Measurements from ENCODE around the gene CLEC14A.

CLEC14A gene

DNA sequence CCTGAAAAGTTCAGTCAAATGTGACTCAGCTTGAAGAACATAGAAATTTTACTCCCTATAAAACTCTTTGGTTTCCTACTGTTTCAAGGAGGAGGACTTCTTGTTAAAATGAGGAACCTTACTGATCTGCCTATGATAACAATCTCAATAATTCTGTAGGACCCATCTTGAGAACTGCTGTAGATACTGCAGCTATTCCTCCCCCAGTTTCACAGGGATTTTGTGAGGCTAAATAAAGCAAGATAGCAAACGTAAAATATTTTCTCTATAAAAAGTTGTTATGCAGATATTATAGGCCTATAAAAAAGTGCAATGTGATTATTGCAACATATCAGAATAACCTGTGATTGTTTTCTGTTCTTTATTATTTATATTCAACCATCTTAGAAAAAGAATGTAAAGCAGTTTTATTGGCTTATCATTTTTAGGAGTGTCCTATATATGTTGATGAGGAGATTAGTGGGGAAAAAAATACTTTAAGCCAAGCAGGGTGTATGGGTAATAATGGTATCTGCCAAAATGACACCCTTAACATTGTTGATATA lies 12.1 kb downstream of the CLEC14A start:
- DNase-seq, result no peak

- DNase-seq, result no peak
Measured at GRCh38 chr14:38238878-38239277, 17.0 kb downstream of the CLEC14A start.

- DNase-seq, result no peak
Measured at GRCh38 chr14:38238332-38238731, 17.6 kb downstream of the CLEC14A start.

GRCh38 chr14:38233218-38233617 lies 22.7 kb downstream of the CLEC14A start:
- DNase-seq, result no peak

DNA sequence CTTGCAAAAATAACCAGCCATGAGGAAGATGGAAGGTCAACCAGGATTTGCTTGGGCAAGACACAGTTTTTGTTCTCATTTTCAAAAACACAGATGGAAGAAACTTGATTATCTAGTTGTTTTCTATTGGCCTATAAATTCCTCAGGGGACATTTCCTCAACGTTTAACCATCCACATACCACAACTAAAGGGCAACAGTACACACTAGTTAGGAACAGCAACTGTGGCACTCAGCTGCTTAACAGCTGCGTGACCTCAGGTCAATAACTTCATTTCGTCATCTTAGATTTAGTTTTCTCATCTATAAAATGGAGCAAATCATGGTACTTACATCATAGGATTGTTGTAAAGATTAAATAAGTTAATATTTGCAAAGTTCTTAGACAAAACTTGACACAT lies 29.5 kb downstream of the CLEC14A start:
- no peak for DNase-seq

DNA sequence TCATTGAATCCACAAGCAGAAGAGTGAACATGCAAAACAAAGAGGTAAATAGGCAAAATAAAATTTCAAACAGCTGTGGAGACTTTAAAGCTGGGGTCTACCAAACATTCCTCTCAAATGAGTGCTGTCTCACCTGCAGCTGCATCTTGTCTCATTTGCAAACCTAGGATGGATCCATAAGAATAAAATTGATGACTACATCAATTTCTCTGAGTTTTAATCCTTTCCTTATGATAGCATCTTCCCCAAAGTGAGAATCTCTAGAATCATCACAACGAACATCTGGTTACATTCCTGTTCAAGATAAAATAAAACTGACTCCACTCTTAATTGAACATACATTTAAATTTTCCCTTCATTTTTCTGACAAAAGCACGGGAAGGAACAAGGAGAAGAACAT lies 29.9 kb downstream of the CLEC14A start:
- no peak for DNase-seq

GRCh38 chr14:38224338-38224737 lies 31.6 kb downstream of the CLEC14A start:
- no peak for DNase-seq

GRCh38 chr14:38221077-38221476 lies 34.8 kb downstream of the CLEC14A start:
- DNase-seq, result no peak

DNA sequence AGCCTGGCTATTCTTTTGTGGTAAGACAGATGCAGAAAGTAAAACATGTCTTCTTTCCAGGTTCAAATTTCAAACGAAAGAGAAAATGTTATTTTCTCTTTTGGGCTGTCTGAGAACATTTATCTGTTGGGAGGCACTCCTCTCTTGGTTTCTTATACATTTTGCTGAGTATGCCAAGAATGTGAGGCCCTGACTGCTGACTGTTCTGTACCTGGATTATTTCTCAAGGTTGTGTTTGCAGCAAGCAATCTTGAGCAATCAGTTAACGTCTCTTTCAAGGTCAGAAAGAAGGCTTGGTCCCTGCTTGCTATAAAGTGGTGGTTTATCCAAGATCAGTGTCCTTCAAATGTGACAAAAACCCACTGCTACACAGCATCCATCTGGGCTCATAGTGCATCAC lies 38.3 kb downstream of the CLEC14A start:
- no peak for DNase-seq

DNA sequence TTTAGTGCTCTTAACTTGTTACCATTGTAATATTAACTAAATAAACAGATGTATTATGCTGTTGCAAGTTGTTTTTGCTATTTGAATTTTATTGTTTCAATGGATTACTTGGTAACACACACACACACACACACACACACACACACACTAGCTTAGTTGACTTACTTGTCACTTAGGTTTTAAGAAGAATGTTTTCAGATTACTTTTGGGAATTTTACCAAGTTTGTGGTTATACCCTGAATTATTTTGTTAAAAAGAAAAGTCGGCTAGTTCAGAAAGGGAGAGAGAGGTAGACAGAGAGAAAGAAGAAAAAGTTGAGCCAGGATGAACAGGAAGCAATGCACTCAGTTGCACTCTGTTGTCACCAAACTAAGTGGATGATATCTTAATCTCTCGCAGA lies 42.9 kb downstream of the CLEC14A start:
- DNase-seq, result no peak

GRCh38 chr14:38212111-38212510 lies 43.8 kb downstream of the CLEC14A start:
- no peak for DNase-seq

DNA sequence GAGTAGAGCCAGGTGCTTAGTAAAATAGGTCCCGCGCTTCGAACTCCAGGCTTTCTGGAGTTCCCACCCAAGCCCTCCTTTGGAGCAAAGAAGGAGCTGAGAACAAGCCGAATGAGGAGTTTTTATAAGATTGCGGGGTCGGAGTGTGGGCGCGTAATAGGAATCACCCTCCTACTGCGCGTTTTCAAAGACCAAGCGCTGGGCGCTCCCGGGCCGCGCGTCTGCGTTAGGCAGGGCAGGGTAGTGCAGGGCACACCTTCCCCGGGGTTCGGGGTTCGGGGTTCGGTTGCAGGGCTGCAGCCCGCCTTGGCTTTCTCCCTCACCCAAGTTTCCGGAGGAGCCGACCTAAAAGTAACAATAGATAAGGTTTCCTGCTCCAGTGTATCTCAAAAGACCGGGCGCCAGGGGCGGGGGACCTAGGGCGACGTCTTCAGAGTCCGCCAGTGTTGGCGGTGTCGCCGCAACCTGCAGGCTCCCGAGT lies 44.6 kb downstream of the CLEC14A start:
- DNase-seq, result no peak

- DNase-seq, result no peak
Measured at GRCh38 chr14:38210587-38211216, 45.2 kb downstream of the CLEC14A start.

GRCh38 chr14:38209572-38210557 lies 46.0 kb downstream of the CLEC14A start:
- no peak for DNase-seq

GRCh38 chr14:38208618-38209562 lies 47.0 kb downstream of the CLEC14A start:
- DNase-seq, result no peak

DNA sequence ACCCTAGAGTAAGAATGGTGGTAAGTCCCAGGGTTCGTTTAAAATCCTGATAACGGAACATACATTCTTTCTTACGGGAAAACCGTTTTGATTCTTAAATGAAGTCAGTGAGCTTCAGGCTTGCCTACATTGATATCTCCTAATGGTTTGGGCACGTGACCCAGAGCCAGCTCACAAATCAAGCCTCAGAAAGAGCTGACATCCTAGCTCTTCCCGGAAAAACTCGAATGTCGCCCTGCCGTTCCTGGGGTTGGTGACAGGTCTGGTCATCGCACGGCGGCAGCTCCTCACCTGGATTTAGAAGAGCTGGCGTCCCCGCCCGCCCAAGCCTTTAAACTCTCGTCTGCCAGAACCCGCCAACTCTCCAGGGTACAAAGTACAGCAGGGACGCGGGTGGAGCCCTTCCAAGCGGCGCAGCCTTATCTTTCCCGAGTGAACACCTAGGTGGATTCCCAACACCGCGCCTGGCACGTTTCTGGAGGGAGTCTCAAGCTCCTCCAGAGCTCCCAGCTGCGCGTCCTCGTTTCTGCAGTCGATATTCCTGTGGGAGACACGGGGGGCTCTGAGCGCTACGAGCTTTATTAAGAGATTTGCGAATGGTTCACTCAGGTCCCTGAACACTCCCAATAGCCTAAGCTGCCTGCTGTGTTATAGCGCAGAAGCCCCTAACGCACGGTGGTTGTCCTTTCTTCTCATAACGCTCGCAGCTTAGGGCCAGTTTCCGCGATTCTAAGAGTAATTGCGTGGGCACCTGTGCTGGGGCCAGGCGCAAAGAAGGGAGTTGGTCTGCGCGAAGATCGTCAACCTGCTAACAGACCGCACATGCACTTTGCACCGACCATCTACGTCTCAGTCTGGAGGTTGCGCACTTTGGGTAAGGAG lies 47.9 kb downstream of the CLEC14A start, which contains the start of gene SSTR1:
SSTR1 (plus strand) TSS at position 169 of the 882 bp plus-strand sequence. CDS start 1,486 bp downstream, outside the sequence.
- no peak for DNase-seq

DNA sequence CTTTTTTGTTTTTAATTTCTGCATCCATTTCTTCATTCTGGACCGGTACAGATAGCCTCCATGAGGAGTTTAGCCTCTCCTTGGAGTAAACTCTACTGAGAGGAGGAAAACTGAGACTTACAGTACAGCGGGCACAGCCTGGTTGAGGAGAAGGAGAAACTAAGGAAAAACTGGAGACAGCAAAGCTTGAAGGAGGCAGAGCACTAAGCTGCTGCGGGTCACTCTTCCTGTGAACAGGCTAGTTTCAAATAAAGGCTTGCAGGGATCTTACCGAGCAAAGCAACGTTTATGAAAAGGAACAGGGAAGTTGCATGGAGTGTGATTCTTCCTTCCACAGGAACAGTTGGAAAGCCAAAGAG lies 48.5 kb downstream of the CLEC14A start:
- DNase-seq, result no peak

- DNase-seq, result no peak
Measured at GRCh38 chr14:38206689-38207376, 49.1 kb downstream of the CLEC14A start.

DNA sequence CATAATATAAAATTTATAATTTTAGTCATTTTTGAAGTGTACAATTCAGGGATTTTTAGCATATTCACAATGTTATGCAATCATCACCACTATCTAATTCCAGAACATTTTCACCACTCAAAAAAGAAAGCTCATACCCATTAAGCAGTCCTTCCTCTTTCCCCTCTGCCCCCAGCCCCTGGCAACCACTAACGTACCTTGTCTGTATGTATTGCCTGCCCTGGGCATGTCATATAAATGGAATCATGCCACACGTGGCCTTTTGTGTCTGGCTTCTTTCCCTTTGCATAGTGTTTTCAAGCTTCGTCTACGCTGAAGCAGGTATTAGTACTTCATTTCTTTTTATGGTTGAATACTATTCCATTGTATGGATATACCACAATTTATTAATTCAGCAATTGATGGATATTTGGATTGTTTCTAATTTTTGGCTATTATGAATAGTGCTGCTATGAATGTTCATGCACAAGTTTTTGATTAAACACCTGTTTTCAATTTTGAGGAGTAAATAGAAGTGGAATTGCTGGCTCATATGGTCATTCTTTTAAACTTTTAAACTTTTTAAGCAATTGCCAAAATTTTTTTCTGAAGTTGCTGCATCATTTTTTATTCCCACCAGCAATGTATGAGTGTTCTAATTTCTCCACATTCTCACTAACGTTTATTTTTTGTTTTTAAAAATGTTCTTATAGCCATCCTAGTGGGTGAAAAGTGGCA lies 49.8 kb downstream of the CLEC14A start:
- no peak for DNase-seq
